ENCODE data around the gene ZNF618.

Gene ZNF618

GRCh38 chr9:113886933-113887332, 10.8 kb downstream of the ZNF618 start:
- ChIA-PET POLR2A (no interaction called here), CTCF (no interaction called here)
- no peak for TF ChIP-seq CTCF (IDR thresholded peaks at IDR 0.05; ENCODE audit: control extremely low read depth, extremely low read depth, low read depth, missing control alignments)
- no peak for DNase-seq (ENCODE audit: extremely low spot score)

- TF ChIP-seq CTCF (IDR thresholded peaks at IDR 0.05; ENCODE audit: control extremely low read depth, extremely low read depth, low read depth, missing control alignments) = no peak
- ChIA-PET CTCF (no interaction called here), POLR2A (no interaction called here)
- DNase-seq (ENCODE audit: extremely low spot score) = no peak
Measured at GRCh38 chr9:113887436-113887835, 11.3 kb downstream of the ZNF618 start.

GRCh38 chr9:113888336-113888735, 12.2 kb downstream of the ZNF618 start:
- ChIA-PET POLR2A (no interaction called here), CTCF (interaction anchor here (1.4 kb wide), 1 partner anchor 35 kb away, joined by 4 read pairs; no protein-coding TSS in a partner anchor)
- no peak for DNase-seq (ENCODE audit: extremely low spot score)
- TF ChIP-seq CTCF (IDR thresholded peaks at IDR 0.05; ENCODE audit: control extremely low read depth, extremely low read depth, low read depth, missing control alignments) = no peak

DNA sequence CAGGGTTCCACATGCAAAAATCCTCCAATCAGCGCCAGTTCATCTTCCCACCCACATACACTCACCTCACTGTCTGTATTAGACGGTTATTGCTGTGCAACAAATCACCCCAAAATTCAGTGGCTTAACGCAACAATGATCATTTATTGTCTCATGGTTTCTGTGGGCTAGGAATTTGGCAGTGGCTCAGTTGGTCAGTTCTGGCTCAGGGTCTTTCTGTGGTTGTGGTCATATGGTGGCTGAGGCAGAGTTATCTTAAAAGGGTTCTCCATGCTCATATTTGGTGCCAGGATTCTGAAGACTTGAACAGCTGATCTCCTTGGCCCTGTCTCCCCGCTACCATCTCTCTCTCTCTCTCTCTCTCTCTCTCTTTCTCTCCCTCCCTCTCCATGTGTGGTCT, 12.9 kb downstream of the ZNF618 start:
- CTCF ChIA-PET = interaction anchor here (1.4 kb wide), 1 partner anchor 36 kb away, joined by 4 read pairs; no protein-coding TSS in a partner anchor
- POLR2A ChIA-PET = no interaction called here
- TF ChIP-seq CTCF (IDR thresholded peaks at IDR 0.05; ENCODE audit: control extremely low read depth, extremely low read depth, low read depth, missing control alignments) = no peak
- no peak for DNase-seq (ENCODE audit: extremely low spot score)

DNA sequence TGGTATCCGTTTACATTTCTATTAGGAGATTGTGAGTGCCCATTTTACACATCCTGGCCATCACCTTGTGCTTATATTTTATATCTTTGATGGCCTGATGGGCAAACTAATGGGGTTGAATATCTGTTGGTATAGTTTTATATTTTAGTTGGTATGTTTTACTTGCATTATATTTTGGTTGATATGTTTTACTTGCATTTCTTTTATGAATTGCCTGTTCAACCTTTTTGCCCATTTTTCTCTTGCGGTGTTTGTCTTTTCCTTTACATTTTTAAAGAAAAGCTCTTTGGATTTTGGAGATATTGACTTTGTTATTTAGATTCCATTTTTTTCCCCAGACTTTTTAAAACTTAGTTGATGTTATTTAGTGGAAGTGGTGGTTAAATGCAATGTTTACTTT, 14.6 kb downstream of the ZNF618 start:
- ChIA-PET CTCF (no interaction called here), POLR2A (no interaction called here)
- no peak for DNase-seq (ENCODE audit: extremely low spot score)
- TF ChIP-seq CTCF (IDR thresholded peaks at IDR 0.05; ENCODE audit: control extremely low read depth, extremely low read depth, low read depth, missing control alignments) = no peak

DNA sequence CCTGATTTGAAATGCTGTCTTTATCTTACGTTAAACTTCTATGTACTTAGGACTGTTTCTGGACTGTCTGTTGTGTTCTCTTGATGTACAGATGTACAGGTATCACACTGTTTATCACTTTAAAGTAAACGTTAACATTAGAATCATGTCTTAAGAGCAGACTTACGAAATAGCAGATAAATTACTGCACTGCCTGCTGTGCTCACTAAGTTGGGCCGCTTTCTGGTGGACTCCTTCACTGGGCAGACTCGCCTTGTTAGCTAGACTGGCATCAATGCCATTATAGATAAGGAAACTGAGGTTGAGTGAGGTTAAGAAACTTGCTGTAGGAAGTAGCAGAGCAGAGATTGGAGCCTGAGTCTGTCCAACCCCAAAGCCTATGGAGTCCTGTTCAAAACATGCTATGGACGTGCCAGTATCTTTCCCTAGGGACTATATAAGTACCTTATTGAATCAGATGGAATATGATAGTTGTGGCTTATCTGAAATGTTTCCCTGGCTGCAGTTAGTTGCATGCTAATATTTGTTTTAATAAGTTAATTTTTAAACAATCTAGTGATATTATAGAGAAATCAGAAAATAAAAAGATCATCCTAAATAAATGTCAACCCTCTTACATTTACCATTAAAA, 16.9 kb downstream of the ZNF618 start:
- ChIA-PET POLR2A (no interaction called here), CTCF (no interaction called here)
- no peak for DNase-seq (ENCODE audit: extremely low spot score)

More for the DNA sequence above, 16.9 kb downstream of the ZNF618 start:
- TF ChIP-seq CTCF (IDR thresholded peaks at IDR 0.05; ENCODE audit: control extremely low read depth, extremely low read depth, low read depth, missing control alignments) = no peak
